GM19455 (cell line): ENCODE results near the gene PPM1H.
"Not testable (repeated sequence)": the region's sequence is repeated elsewhere in the genome, so short reads cannot be mapped to it uniquely, and the experiment has no call there.

Experiments used
- ATAC-seq: cut with Tn5 transposase; IDR thresholded peaks from one replicate; pipeline ENCODE4 v1.9.1; 2021; ENCODE audit not compliant: unreplicated experiment

Gene PPM1H

DNA sequence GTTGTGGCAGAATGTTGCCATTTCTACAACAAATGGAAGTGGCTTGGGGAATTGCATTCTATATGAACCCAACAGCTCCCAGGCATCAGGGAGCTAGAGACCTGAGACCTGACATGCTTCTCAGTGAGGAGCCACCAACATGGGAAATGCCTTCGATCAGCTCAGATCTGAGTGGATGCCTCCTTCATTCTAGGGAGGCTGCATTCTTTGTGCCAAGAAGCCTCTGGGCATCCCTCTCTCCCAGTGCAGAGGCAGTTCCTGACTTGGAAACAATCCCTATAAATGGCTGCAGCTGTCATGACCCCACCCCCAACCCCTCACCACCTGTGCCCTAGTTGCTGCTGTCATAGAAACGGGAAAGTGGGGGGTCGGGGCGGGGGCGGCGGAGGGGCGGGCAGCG, 196.3 kb downstream of the PPM1H start:
- no peak for ATAC-seq

GRCh38 chr12:62738105-62738504, 196.8 kb downstream of the PPM1H start:
- ATAC-seq = no peak

DNA sequence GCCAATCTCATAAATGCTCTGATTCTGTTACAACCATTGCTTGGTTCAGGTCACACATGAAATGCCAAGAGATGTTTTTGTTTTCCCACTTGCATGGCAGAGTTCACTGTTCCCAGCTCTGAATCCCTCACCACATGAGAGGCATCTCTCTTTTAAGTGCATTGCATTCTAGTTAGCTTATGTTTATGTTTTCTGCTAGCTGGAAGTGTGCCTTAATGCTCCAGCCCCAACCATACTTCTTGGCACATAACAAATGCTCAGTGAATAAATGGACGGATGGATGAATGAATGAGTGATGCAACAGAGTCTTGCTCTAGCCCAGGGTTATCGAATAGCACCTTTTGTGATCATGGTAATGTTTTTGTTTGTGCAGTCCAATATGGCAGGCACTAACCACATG, 197.3 kb downstream of the PPM1H start:
- ATAC-seq = no peak

DNA sequence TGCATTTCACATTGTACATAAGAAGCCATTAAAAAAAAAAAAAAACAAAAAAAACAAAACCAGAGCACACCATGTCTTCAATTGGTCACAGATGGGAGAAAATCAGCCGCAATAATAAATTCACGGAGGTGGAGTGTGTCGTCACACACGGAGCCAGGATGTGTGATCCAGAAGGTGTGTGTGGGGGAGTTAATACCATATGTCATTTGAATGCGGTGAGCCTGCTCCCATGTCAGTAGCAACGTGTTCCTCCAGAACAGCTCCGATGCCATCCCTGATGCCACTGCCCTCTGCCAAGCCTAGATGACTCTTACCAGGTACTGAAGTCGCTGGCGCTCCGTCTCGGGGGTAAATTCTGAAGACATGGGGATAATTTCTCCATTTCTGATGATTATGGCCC, 197.8 kb downstream of the PPM1H start:
- no peak for ATAC-seq

- no peak for ATAC-seq
Observed at GRCh38 chr12:62736596-62736995, 198.4 kb downstream of the PPM1H start.

DNA sequence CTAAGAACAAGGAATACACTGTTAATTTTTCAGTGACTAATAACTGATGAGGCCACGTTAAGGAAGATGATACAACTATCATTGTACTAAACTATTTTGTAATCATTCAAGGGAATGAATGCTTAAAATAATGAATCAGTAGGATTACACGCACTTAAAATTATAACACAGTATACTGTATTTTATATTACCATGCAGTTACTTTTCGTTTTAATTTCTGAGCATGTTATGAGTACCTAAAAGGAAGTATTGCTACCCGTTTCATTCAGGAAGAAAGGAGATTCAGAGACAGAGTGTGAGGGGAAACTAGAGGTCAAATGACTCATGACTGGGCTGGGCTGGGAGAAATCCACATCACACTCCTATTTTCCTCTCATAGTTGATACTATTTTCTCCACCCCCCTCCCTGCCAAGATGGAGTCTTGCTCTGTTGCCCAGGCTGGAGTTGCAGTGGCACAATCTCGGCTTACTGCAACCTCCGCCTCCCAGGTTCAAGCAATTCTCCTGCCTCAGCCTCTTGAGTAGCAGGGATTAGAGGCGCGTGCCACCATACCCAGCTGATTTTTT, 202.0 kb downstream of the PPM1H start:
- ATAC-seq = no peak

GRCh38 chr12:62731055-62731820, 203.7 kb downstream of the PPM1H start:
- no peak for ATAC-seq

- no peak for ATAC-seq
Observed at GRCh38 chr12:62730649-62731048, 204.3 kb downstream of the PPM1H start.

- not testable (repeated sequence) for ATAC-seq
Observed at GRCh38 chr12:62729579-62730544, 205.1 kb downstream of the PPM1H start.

GRCh38 chr12:62728741-62729140, 206.2 kb downstream of the PPM1H start:
- no peak for ATAC-seq

- ATAC-seq = no peak
Observed at GRCh38 chr12:62726471-62726980, 208.4 kb downstream of the PPM1H start.

DNA sequence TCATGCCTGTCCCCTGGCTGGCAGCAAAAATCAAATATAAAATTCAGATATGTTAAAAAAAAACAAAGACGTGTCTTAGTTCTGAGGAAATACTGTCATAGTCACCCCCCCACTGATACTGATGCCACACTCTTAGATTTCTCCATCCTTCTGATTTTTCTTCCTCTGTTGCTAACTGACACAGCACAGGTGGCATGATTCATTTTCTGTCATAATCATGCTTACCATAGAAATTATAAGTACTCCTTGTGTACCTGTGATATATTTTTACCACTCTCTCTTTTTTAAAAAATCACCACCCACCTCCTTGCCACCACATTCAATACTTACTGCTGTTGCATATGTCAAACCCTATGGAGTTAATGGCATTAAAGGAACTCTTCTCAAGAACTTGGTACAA, 209.2 kb downstream of the PPM1H start:
- no peak for ATAC-seq

- ATAC-seq = no peak
Observed at GRCh38 chr12:62724947-62725451, 210.0 kb downstream of the PPM1H start.

DNA sequence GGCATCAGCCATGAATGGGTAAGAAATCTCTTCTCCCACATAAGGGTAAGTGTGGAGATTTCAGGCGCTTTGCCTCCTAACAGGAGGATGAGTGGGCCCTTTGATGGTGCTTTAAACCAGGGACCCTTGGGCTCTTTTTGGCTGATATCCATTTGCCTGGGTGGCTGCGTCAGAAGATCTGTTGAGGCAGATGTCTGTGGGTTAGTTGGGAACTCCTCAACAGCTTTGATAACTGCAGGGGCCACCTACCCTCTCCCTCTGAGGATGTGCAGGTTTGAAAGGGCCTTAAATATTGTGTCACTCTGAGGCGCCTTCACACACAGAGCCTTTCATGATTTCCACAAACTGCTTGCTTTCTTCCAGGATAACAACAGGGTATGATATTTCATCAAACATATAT, 210.7 kb downstream of the PPM1H start:
- no peak for ATAC-seq

- ATAC-seq = no peak
Observed at GRCh38 chr12:62722971-62723680, 211.8 kb downstream of the PPM1H start.

DNA sequence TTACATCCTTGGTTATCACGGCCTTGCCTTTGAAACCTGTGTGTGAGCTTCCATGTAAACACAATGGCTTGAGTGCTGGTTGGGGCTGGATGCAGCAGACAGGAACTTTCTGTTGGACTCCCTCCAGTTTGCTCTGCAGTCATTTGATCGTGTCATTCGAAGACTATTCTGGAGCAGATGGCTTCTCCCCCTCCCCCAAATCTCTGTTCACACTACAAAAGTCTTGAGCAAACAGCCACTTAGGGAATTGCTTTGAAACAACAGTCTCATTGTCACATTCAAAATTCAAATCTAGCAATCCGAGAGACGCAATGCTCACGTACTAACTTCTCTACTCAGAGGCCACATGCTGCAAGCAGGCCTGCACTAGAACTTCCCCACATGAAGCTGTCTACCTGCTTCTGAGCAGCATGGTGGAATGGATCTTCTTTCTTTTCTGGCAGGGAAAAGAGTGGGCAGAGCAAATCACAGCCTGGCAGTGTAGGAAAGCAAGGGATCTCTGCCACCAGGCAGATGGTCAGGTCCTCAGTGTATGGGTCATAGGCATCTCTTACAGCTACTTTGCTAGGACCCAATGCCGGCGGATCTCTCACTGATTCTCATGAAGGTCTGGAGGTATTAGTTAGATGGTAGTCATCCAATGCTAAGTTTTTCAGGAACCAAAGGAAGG, 214.2 kb downstream of the PPM1H start:
- ATAC-seq = no peak

DNA sequence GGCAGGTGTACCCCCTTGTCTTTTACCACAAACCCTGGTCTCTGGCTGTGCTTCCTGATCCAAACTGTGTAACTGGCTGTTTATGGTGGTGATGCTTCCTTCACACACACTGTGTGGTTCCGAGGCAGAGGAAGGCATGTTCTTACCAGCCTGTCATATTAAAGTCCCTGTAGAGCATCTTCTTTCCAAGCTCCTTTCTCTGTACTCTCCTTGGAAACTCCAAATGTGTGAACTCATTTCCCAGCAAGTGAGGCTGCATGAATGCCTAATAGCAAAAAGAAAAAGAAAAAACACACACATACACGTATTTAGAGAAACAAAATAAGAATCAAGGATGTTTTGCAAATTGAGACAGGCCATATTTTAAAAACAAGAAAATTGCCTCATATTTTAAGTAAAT, 214.9 kb downstream of the PPM1H start:
- no peak for ATAC-seq

- no peak for ATAC-seq
Observed at GRCh38 chr12:62718762-62719426, 216.1 kb downstream of the PPM1H start.

DNA sequence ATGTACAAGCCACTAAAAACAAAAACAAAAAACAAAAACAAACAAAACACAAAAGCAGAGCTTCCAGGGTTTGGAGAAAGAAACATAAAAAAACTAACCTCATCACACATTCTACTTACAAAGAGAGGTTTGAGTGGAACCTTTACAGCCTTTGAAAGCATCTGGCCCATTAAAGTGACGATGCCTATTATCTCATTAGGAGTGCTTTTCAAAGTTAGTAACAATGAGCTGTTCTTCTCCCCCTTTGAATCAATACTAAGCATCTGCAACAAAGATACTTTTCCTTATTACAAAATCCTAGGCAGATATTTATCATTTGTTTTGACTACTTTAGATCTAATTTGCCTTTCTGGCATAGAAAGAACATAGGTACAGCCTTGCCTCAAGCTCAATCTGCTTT, 217.3 kb downstream of the PPM1H start:
- no peak for ATAC-seq
